GM19238 (cell line): ENCODE measurements around the gene GPC3.

Source experiments
- DNase-seq: peaks from one replicate; pipeline ENCODE4 v3.0.0; 2011; ENCODE audit warnings: low spot score; ENCODE audit not compliant: insufficient read length

The GPC3 gene

GRCh38 chrX:133699023-133699728 lies 286.2 kb downstream of the GPC3 start:
- no peak for DNase-seq

- DNase-seq, result no peak
Observed at GRCh38 chrX:133698298-133698697, 287.1 kb downstream of the GPC3 start.

DNA sequence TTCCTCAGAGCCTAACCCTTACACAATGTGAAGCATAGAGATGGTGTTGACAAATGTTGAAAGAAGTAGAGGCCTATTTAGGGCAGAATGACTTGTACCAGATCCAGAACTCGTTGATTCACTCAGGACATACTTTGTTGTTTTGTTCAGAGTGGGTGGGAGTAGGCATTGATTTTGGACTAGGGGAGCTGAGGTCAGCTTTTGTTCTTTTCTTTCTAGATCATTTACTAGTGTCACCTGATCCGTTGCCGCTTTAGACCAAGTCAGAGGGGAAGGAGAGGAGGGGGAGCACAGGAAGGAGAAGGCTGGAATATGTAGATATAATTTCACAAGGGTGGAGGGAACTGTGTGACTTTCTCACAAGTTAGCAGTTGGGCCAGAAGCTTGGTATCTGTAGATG lies 287.7 kb downstream of the GPC3 start:
- DNase-seq, result no peak

DNA sequence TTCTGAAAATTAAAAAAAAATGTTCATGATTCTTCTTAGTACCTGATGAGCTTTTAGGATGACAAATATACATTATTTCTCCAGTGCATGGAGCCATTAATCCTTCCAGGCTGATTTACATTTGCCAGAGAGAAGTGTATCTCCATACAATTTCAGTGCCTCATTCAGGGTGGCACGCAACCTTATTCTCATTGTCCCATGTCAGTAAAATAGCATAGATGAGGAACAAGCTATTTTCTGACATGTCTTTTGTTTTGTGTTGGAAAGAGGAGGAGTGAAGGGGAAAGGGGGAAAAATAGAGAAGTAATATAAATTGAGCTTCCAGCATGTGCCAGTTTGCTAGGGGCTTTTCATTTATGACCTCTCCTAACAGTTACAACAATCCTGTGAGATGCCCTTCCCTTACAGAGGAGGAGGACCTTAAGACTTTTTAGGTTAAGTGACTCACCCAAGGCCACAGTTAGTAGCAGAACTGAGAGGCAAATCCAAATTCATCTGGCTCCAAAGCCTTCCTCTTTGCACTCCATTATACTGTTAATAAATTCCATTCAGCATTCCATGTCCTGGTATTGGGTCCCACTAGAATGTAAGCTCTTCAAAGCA lies 295.3 kb downstream of the GPC3 start:
- no peak for DNase-seq

DNA sequence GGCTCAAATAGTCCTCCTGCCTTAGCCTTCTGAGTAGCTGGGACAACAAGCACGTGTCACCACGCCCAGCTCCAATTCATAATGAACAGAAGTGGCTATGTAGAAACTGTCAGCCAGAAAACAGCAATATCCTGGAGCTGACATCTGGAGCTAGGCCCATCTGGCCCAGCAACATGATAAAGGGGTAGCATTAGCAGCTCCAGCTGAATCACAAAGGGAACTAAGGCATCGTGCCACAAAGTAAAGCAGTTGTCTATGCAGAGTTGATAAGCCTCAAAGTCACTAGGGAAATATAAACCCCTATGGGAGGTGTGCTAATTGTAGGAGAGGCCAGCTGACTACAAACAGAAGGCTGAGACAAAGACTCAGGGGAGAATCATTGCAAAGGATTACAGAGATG lies 299.6 kb downstream of the GPC3 start:
- DNase-seq, result no peak

GRCh38 chrX:133681897-133682296 lies 303.5 kb downstream of the GPC3 start:
- no peak for DNase-seq

GRCh38 chrX:133681421-133681820 lies 304.0 kb downstream of the GPC3 start:
- no peak for DNase-seq

- no peak for DNase-seq
Observed at GRCh38 chrX:133677123-133678063, 308.0 kb downstream of the GPC3 start.

DNA sequence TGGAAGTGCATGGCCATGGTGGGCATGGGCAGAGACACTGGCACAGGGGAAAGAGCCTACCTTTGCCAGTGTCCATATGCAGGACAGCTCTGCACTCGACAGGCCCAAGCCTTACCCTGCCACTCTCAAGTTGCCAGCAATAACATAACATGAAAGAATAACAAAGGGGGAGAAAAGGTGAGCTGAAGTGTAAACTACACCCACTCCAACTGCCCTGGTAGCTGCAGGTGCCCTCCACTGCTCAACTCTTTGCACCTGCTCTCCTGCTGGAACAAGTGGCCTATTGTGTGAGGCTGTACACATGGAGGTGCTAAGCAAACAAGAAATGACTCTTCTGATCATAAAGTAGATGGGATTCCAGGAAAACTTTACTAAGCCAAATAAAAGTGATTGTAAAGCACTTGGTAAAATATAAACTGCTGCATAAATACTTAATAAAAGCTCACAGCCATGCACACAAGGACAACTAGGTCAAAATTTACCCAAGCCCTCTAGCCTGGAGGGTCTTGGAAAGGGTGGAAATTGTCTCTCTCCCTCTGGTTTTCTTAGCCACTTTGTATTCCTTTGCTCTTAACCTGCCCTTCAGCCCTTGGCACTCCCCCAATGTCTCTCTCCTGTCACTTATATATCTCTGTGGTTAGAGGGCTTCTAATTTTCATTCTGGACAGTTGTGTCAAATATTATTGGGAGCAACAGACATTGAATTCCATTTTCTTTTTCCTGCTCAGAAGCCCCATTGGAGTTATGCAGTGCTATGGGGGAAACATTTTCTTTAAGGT lies 308.9 kb downstream of the GPC3 start:
- DNase-seq, result no peak

DNA sequence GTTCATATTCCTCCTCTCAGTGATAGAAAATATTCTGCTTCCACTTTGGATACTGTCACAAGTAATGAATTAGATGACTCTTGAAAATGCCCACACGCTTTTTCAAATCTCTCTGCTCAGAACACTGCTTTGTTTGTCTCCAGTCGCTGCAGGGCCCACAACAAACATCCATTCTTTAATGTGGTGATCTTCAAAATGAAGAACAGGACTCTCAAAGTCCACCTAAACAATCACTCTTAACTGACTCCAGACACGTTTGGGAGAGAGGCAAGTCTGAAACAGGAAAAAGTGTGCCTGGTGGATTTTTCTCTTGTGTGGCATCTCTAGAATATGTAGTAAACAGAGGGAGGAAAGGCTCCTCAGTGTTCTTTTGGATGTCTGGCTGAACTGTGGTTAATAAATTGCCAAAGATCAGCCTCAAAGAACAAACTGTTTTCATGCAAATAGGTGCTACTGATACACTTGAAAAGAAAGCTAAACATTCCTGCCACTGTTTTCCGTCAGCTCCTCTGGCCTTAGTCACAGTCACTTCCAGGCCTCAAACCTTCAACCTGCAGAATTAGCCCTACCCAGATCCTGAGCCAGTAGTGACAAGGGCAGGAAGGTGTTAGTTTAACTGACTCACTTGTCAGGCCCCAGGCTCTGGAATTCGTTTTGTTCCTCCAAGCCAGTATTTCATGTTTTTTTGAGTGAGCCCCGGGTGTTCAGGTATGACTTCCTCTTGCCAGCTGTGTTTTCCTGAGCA lies 310.5 kb downstream of the GPC3 start:
- DNase-seq, result no peak

GRCh38 chrX:133670383-133670782 lies 315.0 kb downstream of the GPC3 start:
- DNase-seq, result no peak

DNA sequence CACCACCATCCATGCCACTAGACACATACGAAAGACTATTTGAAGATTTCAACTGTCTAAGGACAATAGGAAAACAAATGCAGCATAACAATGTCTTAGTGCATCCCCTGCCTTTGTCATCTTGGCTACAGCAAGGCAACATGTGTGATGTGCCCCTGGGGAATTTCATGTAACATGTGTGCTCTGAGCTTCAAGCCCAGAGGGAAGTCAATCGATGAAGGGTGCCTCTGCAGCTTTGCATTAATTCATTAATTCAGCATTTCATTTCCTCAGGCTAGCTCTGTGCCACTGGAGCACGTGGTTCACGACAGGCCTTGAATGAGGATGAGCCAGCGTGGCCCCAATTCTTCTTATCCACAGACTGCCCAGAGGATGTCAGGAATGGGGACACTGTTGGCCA lies 316.2 kb downstream of the GPC3 start:
- DNase-seq, result no peak

DNA sequence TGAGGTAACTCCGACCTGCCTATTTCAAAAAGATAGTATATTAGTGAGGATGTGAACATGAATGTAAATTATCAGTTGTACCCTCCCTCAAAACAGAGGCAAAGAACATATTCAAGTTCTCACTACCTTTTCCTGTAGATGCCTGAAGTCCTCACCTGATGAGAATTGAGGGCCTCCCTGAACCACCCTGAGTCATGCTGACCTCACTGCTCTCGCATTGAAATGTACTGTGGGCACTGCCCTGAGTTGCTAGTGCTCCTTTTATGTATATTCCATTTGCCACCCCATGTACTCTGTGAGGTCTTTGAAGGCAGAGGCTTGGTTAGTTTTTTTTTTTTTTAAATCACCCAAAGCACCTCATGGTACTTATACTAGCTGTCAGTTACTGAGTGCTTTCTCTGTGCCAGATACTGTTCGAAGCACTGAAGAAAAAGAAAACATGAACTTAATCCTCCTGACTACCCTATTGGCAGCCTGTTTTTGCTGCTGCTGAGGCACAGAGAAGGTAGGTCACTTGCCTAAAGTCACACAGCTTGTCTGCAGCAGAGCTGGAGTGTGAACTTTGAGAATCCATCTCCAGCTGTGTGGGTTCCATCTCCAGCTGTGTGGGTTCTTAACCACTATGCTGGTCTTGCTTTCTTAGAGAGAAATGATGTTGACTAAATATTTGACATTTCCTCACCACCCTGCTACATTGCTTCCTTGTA lies 317.0 kb downstream of the GPC3 start:
- no peak for DNase-seq

DNA sequence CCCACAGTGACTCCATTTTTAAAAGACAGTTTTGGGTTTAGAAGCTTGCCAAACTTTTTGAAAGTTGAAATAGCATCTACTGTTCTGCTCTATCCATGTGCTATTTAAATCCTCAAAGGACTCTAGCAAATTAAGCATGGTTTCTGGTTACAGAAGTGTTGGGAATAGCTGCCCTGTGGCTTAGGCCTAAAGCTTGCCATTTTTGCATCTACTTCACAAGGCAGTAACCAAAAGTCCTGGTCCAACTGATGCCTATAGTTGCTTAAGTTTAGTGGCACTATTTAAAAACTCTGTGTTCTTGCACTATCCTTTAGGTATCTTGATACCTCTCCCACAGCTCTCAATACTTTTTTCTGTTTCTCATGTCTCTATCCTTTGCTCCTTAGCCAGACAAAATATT lies 319.1 kb downstream of the GPC3 start:
- DNase-seq, result no peak

- DNase-seq, result no peak
Observed at GRCh38 chrX:133661962-133662839, 323.2 kb downstream of the GPC3 start.

GRCh38 chrX:133660281-133660680 lies 325.1 kb downstream of the GPC3 start:
- DNase-seq, result no peak

GRCh38 chrX:133658293-133658911 lies 327.0 kb downstream of the GPC3 start:
- DNase-seq, result no peak
